Neural cell (in vitro differentiated cells): ENCODE results near the gene PPP1R18. TPM values are rescaled to one million over a fixed set of nuclear protein-coding genes. Genes with fewer than 3 reads are reported as not detected.

Source experiments
- H2AFZ ChIP-seq: fragments of 200-600, 300-800 bp; sonication (generic), shearing (Covaris generic); 2 replicates; pipeline ENCODE4 v1.6.0; 2014; ENCODE audit warnings: low read depth, mild to moderate bottlenecking, antibody characterized with exemption, low read length, moderate library complexity
- H3F3A ChIP-seq: fragments of 200-600 bp; shearing (Covaris generic); 2 replicates; pipeline ENCODE4 v1.6.1; 2016; ENCODE audit warnings: mild to moderate bottlenecking, moderate library complexity, mixed read lengths, antibody characterized with exemption, low read length; ENCODE audit not compliant: insufficient read depth, poor library complexity, severe bottlenecking
- H3K27ac ChIP-seq: fragments of 200-600, 300-800 bp; sonication (generic), shearing (Covaris generic); 2 replicates; pipeline ENCODE4 v1.5.1; 2014; ENCODE audit warnings: mild to moderate bottlenecking, low read length, moderate library complexity
- H3K27me3 ChIP-seq: fragments of 300-800, 200-600 bp; sonication (generic), shearing (Covaris generic); 2 replicates; pipeline ENCODE4 v1.6.0; 2014; ENCODE audit warnings: mild to moderate bottlenecking, low read depth, low read length, moderate library complexity; ENCODE audit not compliant: insufficient read depth
- H3K36me3 ChIP-seq: fragments of 300-800, 200-600 bp; sonication (generic), shearing (Covaris generic); 2 replicates; pipeline ENCODE4 v1.5.1; 2014; ENCODE audit warnings: mild to moderate bottlenecking, antibody characterized with exemption, low read length, moderate library complexity; ENCODE audit not compliant: insufficient read depth
- H3K4me2 ChIP-seq: fragments of 300-800, 200-600 bp; sonication (generic), shearing (Covaris generic); 2 replicates; pipeline ENCODE4 v1.6.0; 2014; ENCODE audit warnings: mild to moderate bottlenecking, low read length
- H3K4me3 ChIP-seq: fragments of 300-800, 200-600 bp; sonication (generic), shearing (Covaris generic); 2 replicates; pipeline ENCODE4 v1.5.1; 2014; ENCODE audit warnings: mild to moderate bottlenecking, low read length, moderate library complexity
- H3K79me2 ChIP-seq: fragments of 200-600 bp; shearing (Covaris generic); replicated peaks from 2 replicates; pipeline ENCODE4 v1.6.0; 2014; ENCODE audit warnings: mild to moderate bottlenecking, low read length, moderate library complexity; ENCODE audit not compliant: insufficient read depth
- H3K9ac ChIP-seq: fragments of 300-800, 200-600 bp; sonication (generic), shearing (Covaris generic); 2 replicates; pipeline ENCODE4 v1.6.1; 2016; ENCODE audit warnings: mild to moderate bottlenecking, low read length, mixed read lengths
- H3K9me2 ChIP-seq: fragments of 200-600 bp; shearing (Covaris generic); 2 replicates; pipeline ENCODE4 v1.6.1; 2016; ENCODE audit warnings: mild to moderate bottlenecking, low read length, mixed read lengths; ENCODE audit not compliant: insufficient read depth
- H3K9me3 ChIP-seq: fragments of 200-600, 300-800 bp; sonication (generic), shearing (Covaris generic); 2 replicates; pipeline ENCODE4 v1.6.1; 2016; ENCODE audit warnings: mild to moderate bottlenecking, mixed run types, low read length, moderate library complexity, mixed read lengths
- H4K20me1 ChIP-seq: fragments of 200-600 bp; shearing (Covaris generic); 2 replicates; pipeline ENCODE4 v1.6.1; 2016; ENCODE audit warnings: mild to moderate bottlenecking, mixed run types; ENCODE audit not compliant: insufficient read depth
- EP300 ChIP-seq: fragments of 450-650 bp; conservative IDR thresholded peaks from 2 replicates; pipeline ENCODE4 v1.6.1; 2014; ENCODE audit warnings: antibody characterized with exemption, mild to moderate bottlenecking, moderate library complexity; ENCODE audit not compliant: poor library complexity, severe bottlenecking
- EZH2 ChIP-seq: fragments of 200-600, 300-800 bp; shearing (Covaris generic), sonication (generic); IDR thresholded peaks from 2 replicates; pipeline ENCODE4 v1.6.1; 2014; ENCODE audit warnings: antibody characterized with exemption, low read length, borderline replicate concordance, mild to moderate bottlenecking; ENCODE audit not compliant: insufficient read depth, poor library complexity, severe bottlenecking
- MXI1 ChIP-seq: fragments of 450-650 bp; conservative IDR thresholded peaks from 2 replicates; pipeline ENCODE4 v1.6.1; 2014; ENCODE audit warnings: antibody characterized with exemption, mild to moderate bottlenecking; ENCODE audit not compliant: poor library complexity, severe bottlenecking
- POLR2AphosphoS5 ChIP-seq: IDR thresholded peaks from 2 replicates; pipeline ENCODE4 v1.6.1; 2012
- RAD21 ChIP-seq: fragments of 450-650 bp; conservative IDR thresholded peaks from 2 replicates; pipeline ENCODE4 v1.6.1; 2014; ENCODE audit warnings: antibody characterized with exemption, mild to moderate bottlenecking, moderate library complexity
- SMC3 ChIP-seq: fragments of 450-650 bp; conservative IDR thresholded peaks from 2 replicates; pipeline ENCODE4 v1.6.1; 2014; ENCODE audit warnings: antibody characterized with exemption, mild to moderate bottlenecking, moderate library complexity; ENCODE audit not compliant: poor library complexity
- TAF1 ChIP-seq: IDR thresholded peaks from 2 replicates; pipeline ENCODE4 v1.6.1; 2012; ENCODE audit warnings: low read depth
- polyA plus RNA-seq: library from polyadenylated mRNA; depleted of rRNA; stranded (reverse); fragments of >200 nt; gene quantifications from 2 replicates; pipeline ENCODE4 v1.2.3, GENCODE V29; 2014
- TF ChIP-seq, protein P1 (sequence below): IDR thresholded peaks from 2 replicates; pipeline ENCODE4 v1.6.1; 2012; ENCODE audit warnings: borderline replicate concordance
- TF ChIP-seq, protein P2 (sequence below): fragments of 450-650 bp; IDR thresholded peaks from 2 replicates; pipeline ENCODE4 v1.5.1; 2014; ENCODE audit warnings: antibody characterized with exemption, mild to moderate bottlenecking, moderate library complexity; ENCODE audit not compliant: poor library complexity, severe bottlenecking

PPP1R18 gene
- polyA plus RNA-seq, 1 donor from 2014 or later: 50.6 TPM

DNA sequence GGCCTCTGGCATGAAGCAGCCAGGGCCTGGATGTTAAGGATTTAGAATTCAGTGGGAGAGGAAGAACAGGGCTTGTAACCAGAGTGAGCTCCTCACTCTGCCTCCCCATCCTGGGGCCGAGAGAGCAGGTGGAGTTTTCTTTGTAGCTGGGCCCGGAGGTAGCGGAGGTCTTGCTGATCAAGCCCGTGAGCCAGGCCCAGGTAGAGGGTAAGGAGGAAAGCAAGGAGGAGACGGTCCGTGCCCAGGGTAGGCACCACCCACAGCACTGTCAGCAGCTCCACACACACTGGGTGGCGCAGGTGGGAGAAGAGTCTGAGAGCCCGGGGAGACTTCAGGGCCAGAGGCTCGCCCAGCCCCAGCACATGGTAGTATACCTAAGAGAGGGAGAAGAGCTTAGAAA is 2.1 kb upstream of the PPP1R18 start:
- H3K9me3 ChIP-seq: no peaks in the 10 kb centered on the region
- TF ChIP-seq POLR2AphosphoS5: no peak
- TF ChIP-seq, protein P1, sequence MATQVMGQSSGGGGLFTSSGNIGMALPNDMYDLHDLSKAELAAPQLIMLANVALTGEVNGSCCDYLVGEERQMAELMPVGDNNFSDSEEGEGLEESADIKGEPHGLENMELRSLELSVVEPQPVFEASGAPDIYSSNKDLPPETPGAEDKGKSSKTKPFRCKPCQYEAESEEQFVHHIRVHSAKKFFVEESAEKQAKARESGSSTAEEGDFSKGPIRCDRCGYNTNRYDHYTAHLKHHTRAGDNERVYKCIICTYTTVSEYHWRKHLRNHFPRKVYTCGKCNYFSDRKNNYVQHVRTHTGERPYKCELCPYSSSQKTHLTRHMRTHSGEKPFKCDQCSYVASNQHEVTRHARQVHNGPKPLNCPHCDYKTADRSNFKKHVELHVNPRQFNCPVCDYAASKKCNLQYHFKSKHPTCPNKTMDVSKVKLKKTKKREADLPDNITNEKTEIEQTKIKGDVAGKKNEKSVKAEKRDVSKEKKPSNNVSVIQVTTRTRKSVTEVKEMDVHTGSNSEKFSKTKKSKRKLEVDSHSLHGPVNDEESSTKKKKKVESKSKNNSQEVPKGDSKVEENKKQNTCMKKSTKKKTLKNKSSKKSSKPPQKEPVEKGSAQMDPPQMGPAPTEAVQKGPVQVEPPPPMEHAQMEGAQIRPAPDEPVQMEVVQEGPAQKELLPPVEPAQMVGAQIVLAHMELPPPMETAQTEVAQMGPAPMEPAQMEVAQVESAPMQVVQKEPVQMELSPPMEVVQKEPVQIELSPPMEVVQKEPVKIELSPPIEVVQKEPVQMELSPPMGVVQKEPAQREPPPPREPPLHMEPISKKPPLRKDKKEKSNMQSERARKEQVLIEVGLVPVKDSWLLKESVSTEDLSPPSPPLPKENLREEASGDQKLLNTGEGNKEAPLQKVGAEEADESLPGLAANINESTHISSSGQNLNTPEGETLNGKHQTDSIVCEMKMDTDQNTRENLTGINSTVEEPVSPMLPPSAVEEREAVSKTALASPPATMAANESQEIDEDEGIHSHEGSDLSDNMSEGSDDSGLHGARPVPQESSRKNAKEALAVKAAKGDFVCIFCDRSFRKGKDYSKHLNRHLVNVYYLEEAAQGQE: no peak
- TF ChIP-seq TAF1: no peak
- TF ChIP-seq MXI1: no peak
- TF ChIP-seq, protein P2, sequence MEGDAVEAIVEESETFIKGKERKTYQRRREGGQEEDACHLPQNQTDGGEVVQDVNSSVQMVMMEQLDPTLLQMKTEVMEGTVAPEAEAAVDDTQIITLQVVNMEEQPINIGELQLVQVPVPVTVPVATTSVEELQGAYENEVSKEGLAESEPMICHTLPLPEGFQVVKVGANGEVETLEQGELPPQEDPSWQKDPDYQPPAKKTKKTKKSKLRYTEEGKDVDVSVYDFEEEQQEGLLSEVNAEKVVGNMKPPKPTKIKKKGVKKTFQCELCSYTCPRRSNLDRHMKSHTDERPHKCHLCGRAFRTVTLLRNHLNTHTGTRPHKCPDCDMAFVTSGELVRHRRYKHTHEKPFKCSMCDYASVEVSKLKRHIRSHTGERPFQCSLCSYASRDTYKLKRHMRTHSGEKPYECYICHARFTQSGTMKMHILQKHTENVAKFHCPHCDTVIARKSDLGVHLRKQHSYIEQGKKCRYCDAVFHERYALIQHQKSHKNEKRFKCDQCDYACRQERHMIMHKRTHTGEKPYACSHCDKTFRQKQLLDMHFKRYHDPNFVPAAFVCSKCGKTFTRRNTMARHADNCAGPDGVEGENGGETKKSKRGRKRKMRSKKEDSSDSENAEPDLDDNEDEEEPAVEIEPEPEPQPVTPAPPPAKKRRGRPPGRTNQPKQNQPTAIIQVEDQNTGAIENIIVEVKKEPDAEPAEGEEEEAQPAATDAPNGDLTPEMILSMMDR: no peak
- TF ChIP-seq EP300: no peak
- TF ChIP-seq RAD21: no peak
- H3K4me3 ChIP-seq: peak overlapping the region; percentile 99
- no peaks in the 10 kb centered on the region for H3K27me3 ChIP-seq
- H3K27ac ChIP-seq: peak overlapping the region; percentile 94
- peak overlapping the region; percentile 95 for H3K4me2 ChIP-seq
- peak overlapping the region; percentile 100 for H3K9ac ChIP-seq
- H3K9me2 ChIP-seq: no peaks in the 10 kb centered on the region
- H3K79me2 ChIP-seq: peaks cover 62% of the 10 kb centered on the region
- H2AFZ ChIP-seq: no peak overlapping the region
- no peaks in the 10 kb centered on the region for H3F3A ChIP-seq
- no peaks in the 10 kb centered on the region for H3K36me3 ChIP-seq
- H4K20me1 ChIP-seq: peaks cover 13% of the 10 kb centered on the region

DNA sequence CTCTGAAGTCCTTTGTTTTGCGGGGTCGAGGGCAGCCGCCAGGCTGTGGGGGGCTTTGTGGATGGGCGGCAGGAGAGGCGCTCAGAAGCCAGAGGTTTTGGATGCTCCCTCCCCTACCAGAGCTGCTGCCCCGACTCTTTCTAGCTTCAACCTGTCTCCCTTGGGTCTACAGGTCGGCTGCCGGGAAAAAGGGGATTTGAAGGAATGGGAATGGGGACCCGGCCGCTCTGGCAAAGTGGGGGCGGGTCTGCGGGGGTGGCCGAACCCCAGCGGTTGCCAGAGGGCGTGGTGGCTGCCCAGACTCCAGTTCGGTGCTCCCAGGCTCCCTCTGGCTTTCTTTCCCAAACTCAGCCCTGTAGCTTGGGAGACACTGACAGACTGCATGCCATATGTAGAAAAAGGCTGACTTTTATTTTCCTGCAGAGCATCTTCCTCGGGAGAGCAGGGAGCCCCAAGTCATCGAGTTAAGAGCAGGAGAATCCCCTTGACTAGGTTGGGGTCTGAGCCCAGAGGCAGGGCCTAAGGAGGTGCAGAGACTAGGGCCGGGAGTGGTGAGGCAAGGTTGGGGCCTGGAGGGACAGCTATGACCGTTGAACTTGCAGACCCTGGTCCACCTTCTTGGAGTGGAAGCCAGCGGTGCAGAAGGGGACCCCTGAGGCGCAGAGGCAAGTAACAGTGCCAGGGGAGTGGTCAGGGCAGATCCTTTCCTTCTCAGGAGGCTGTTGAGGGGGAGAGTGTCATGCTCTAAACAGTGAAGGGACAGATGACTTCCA is 1.4 kb upstream of the PPP1R18 start:
- H4K20me1 ChIP-seq: peaks cover 20% of the 10 kb centered on the region
- no peaks in the 10 kb centered on the region for H3K36me3 ChIP-seq
- H3K9me3 ChIP-seq: no peaks in the 10 kb centered on the region
- TF ChIP-seq RAD21 (no peak), TAF1 (peak; percentile 2), SMC3 (no peak), EZH2 (no peak), MXI1 (no peak), EP300 (no peak), POLR2AphosphoS5 (no peak)
- TF ChIP-seq, protein P1: peak; percentile 60
- TF ChIP-seq, protein P2: peak; percentile 23
- H3K4me3 ChIP-seq: peak overlapping the region; percentile 99
- no peaks in the 10 kb centered on the region for H3K9me2 ChIP-seq
- H3K4me2 ChIP-seq: peak overlapping the region; percentile 95
- peak overlapping the region; percentile 100 for H3K9ac ChIP-seq
- no peaks in the 10 kb centered on the region for H3K27me3 ChIP-seq
- peaks cover 69% of the 10 kb centered on the region for H3K79me2 ChIP-seq
- peak overlapping the region; percentile 94 for H3K27ac ChIP-seq
- H3F3A ChIP-seq: no peaks in the 10 kb centered on the region
- peak overlapping the region; percentile 85 for H2AFZ ChIP-seq
